ENCODE measurements around the gene LRRC23. TPM values are rescaled to one million over a fixed set of nuclear protein-coding genes. Genes with fewer than 3 reads are reported as not detected.

LRRC23 gene
- total and polyA plus RNA-seq, 9 of the 15 experiments (the other 6 are each of a cell fraction or from before 2014, with no cell fraction given) = 2.2 to 7.0 (median 3.0) TPM

DNA sequence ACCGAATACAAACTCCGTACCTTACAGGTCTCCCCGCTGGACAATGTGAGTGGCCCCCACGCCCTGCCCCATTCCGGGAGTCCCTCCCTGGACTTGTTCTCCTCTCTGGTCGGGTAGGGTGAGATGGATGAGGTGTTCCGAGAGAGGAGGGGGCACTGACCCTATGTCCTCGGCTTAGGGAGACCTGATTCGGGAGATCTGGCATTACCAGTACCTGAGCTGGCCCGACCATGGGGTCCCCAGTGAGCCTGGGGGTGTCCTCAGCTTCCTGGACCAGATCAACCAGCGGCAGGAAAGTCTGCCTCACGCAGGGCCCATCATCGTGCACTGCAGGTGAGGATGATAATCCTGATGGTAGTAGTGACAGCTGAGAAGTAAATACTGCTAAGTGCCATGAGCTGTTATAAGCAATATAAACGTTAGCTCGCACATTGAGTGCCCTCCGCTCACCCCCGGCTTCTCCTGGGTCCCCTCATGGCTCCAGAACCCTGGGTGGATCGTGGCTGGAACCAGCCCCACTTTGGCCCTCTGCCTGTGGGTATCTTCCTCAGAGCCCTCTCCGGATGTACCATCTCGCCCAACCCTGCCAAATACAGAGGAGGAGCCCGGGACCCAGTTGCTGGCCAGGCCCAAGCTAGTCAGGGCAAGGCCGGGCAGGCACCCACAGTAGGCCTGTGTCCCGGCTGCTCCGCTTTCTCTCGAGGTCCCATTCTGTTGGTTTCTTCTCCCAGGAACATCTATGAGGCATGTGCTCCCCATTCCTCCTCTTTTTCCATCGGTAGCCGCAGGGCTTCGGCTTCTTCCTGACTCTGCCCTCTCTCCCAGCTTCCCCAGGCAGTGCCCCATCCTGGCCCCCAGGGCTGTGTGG is 53.4 kb downstream of the LRRC23 start:
- ChIA-PET CTCF (ENCODE audit: low intra/inter-chr PET ratio) (no interaction called here), POLR2A (interaction anchor here (0.5 to 8.0 kb wide), 3 partner anchors 13 to 337 kb away, joined by 3 to 98 read pairs (median 4); partner anchors contain the start of genes C12orf57 and RNU7-1)
- no peaks in the 10 kb centered on the region for H3K36me3 ChIP-seq (ENCODE audit: control insufficient read depth, insufficient read depth, low read length)
- BruUV-seq (replicated peaks) = no TSS peak
- intact Hi-C loops (cut with micrococcal nuclease) = no loop called here
- H3K27me3 ChIP-seq (ENCODE audit: control insufficient read depth in 2 of 2, insufficient read depth in 2 of 2, low read length in 2 of 2) = no peaks in the 10 kb centered on the region
- H4K20me1 ChIP-seq (replicated peaks; ENCODE audit: control insufficient read depth, insufficient read depth, low read length) = no peaks in the 10 kb centered on the region
- DNase-seq (ENCODE audit: extremely low read depth in 1 of 4, low spot score in 3 of 4) (no peak), ATAC-seq (no peak), FAIRE-seq (no peak)
- H3K4me2 ChIP-seq (ENCODE audit: insufficient read depth, low read length) = no peak overlapping the region
- peaks cover 10% of the 10 kb centered on the region; the same call in 2 of the 3 replicates for H3K79me2 ChIP-seq (ENCODE audit: control insufficient read depth, insufficient read depth, low read length)
- in situ Hi-C loops (cut with MboI) = no loop called here
- no peaks in the 10 kb centered on the region for H3K9me1 ChIP-seq (ENCODE audit: control insufficient read depth, insufficient read depth, low read length)
- 79% methylated on average over 20 of the region's 28 CpGs for WGBS (ENCODE audit: insufficient coverage, low coverage, missing lambda C conversion rate)
- H2AFZ ChIP-seq (ENCODE audit: low read depth, low read length) = no peak overlapping the region
- peaks cover 28 to 70% of the 10 kb centered on the region in 2 experiments for H3K4me1 ChIP-seq (replicated peaks in 1 of 2; ENCODE audit: control insufficient read depth in 2 of 2, insufficient read depth in 2 of 2, low read length in 2 of 2)
- no peaks in the 10 kb centered on the region for H3K9me3 ChIP-seq (replicated peaks; ENCODE audit: control insufficient read depth, insufficient read depth, low read depth, low read length)
- no peak overlapping the region for H3K4me3 ChIP-seq
- peak overlapping the region in 1 of 2 experiments; percentile 7; a peak in 1 of 4 replicates for H3K9ac ChIP-seq (ENCODE audit: insufficient read depth in 1 of 2, low read depth in 2 of 2, low read length in 2 of 2)
- no peak overlapping the region for H3K27ac ChIP-seq (ENCODE audit: extremely low read depth, low read depth, low read length)
- TF ChIP-seq, protein P1, sequence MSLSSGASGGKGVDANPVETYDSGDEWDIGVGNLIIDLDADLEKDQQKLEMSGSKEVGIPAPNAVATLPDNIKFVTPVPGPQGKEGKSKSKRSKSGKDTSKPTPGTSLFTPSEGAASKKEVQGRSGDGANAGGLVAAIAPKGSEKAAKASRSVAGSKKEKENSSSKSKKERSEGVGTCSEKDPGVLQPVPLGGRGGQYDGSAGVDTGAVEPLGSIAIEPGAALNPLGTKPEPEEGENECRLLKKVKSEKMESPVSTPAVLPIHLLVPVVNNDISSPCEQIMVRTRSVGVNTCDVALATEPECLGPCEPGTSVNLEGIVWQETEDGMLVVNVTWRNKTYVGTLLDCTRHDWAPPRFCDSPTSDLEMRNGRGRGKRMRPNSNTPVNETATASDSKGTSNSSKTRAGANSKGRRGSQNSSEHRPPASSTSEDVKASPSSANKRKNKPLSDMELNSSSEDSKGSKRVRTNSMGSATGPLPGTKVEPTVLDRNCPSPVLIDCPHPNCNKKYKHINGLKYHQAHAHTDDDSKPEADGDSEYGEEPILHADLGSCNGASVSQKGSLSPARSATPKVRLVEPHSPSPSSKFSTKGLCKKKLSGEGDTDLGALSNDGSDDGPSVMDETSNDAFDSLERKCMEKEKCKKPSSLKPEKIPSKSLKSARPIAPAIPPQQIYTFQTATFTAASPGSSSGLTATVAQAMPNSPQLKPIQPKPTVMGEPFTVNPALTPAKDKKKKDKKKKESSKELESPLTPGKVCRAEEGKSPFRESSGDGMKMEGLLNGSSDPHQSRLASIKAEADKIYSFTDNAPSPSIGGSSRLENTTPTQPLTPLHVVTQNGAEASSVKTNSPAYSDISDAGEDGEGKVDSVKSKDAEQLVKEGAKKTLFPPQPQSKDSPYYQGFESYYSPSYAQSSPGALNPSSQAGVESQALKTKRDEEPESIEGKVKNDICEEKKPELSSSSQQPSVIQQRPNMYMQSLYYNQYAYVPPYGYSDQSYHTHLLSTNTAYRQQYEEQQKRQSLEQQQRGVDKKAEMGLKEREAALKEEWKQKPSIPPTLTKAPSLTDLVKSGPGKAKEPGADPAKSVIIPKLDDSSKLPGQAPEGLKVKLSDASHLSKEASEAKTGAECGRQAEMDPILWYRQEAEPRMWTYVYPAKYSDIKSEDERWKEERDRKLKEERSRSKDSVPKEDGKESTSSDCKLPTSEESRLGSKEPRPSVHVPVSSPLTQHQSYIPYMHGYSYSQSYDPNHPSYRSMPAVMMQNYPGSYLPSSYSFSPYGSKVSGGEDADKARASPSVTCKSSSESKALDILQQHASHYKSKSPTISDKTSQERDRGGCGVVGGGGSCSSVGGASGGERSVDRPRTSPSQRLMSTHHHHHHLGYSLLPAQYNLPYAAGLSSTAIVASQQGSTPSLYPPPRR (CRISPR knock-in tag; IDR thresholded peaks at IDR 0.05; ENCODE audit: borderline replicate concordance) = no peak
- TF ChIP-seq, protein P2, sequence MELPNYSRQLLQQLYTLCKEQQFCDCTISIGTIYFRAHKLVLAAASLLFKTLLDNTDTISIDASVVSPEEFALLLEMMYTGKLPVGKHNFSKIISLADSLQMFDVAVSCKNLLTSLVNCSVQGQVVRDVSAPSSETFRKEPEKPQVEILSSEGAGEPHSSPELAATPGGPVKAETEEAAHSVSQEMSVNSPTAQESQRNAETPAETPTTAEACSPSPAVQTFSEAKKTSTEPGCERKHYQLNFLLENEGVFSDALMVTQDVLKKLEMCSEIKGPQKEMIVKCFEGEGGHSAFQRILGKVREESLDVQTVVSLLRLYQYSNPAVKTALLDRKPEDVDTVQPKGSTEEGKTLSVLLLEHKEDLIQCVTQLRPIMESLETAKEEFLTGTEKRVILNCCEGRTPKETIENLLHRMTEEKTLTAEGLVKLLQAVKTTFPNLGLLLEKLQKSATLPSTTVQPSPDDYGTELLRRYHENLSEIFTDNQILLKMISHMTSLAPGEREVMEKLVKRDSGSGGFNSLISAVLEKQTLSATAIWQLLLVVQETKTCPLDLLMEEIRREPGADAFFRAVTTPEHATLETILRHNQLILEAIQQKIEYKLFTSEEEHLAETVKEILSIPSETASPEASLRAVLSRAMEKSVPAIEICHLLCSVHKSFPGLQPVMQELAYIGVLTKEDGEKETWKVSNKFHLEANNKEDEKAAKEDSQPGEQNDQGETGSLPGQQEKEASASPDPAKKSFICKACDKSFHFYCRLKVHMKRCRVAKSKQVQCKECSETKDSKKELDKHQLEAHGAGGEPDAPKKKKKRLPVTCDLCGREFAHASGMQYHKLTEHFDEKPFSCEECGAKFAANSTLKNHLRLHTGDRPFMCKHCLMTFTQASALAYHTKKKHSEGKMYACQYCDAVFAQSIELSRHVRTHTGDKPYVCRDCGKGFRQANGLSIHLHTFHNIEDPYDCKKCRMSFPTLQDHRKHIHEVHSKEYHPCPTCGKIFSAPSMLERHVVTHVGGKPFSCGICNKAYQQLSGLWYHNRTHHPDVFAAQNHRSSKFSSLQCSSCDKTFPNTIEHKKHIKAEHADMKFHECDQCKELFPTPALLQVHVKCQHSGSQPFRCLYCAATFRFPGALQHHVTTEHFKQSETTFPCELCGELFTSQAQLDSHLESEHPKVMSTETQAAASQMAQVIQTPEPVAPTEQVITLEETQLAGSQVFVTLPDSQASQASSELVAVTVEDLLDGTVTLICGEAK (IDR thresholded peaks at IDR 0.05) = no peak
- TF ChIP-seq, protein P2 (CRISPR knock-in tag; IDR thresholded peaks at IDR 0.05) = no peak
- TF ChIP-seq BACH1 (tag; IDR thresholded peaks at IDR 0.05) (no peak), CAMTA2 (CRISPR knock-in tag; conservative IDR thresholded peaks at IDR 0.05) (no peak), PML (IDR thresholded peaks at IDR 0.05; ENCODE audit: low read length) (no peak)
